Neural progenitor cell (in vitro differentiated cells): ENCODE data around the gene WWC1.
A peak's percentile ranks its signal among the peaks of the same experiment; 100 is the strongest.

Source experiments
- CTCF ChIP-seq: fragments of 200-600 bp; sonication (generic); IDR thresholded peaks from 2 replicates; pipeline ENCODE4 v1.5.1; 2017; ENCODE audit warnings: antibody characterized with exemption, mild to moderate bottlenecking
- EZH2phosphoT487 ChIP-seq: fragments of 200-600 bp; sonication (generic); IDR thresholded peaks from 2 replicates; pipeline ENCODE4 v1.6.1; 2017; ENCODE audit warnings: antibody characterized with exemption

GRCh38 chr5:168365581-168366081 is 74.2 kb downstream of the WWC1 start:
- TF ChIP-seq CTCF (peak; percentile 49), EZH2phosphoT487 (no peak)
